DMS153 treated with DMSO at 0.1 percent for 48 hours (cell line): ENCODE results near the gene RBM46.
"Not testable (repeated sequence)": the region's sequence is repeated elsewhere in the genome, so short reads cannot be mapped to it uniquely, and the experiment has no call there.

Experiments used
- DNase-seq: peaks from one replicate; lab custom pipeline; 2025; ENCODE audit not compliant: unreplicated experiment; lab: John Stamatoyannopoulos, UW

Gene RBM46

GRCh38 chr4:154836513-154836912 lies 55.4 kb downstream of the RBM46 start:
- no peak for DNase-seq

GRCh38 chr4:154838155-154838554 lies 57.1 kb downstream of the RBM46 start:
- no peak for DNase-seq

- DNase-seq, result no peak
Observed at GRCh38 chr4:154838694-154839093, 57.6 kb downstream of the RBM46 start.

- peak; percentile 18 for DNase-seq
Observed at GRCh38 chr4:154854362-154854761, 73.3 kb downstream of the RBM46 start.

GRCh38 chr4:154858166-154858565 lies 77.1 kb downstream of the RBM46 start:
- no peak for DNase-seq

GRCh38 chr4:154868414-154869194 lies 87.5 kb downstream of the RBM46 start:
- no peak for DNase-seq

GRCh38 chr4:154869301-154869700 lies 88.2 kb downstream of the RBM46 start:
- no peak for DNase-seq

- no peak for DNase-seq
Observed at GRCh38 chr4:154872198-154872597, 91.1 kb downstream of the RBM46 start.

GRCh38 chr4:154874049-154874448 lies 93.0 kb downstream of the RBM46 start:
- DNase-seq, result not testable (repeated sequence)

GRCh38 chr4:154877110-154877760 lies 96.2 kb downstream of the RBM46 start:
- DNase-seq, result no peak
